Endothelial cell of umbilical vein (primary cell): Measurements from ENCODE around the gene BCOR. TPM values are rescaled to one million over a fixed set of nuclear protein-coding genes. Genes with fewer than 3 reads are reported as not detected.

ENCODE experiments used
- BruUV-seq: library from RNA; stranded (reverse); fragments of 400-500 nt; replicated peaks from 2 replicates; lab custom pipeline; 2021; lab: Mats Ljungman, UMichigan
- CTCF ChIA-PET: fragments of 300-600, 350-600 bp; sonication (Branson Sonifier 250); formaldehyde crosslinking; loops from one replicate; lab custom pipeline; 2021; ENCODE audit warnings: antibody characterized with exemption, inconsistent platforms; lab: Charles Lee
- POLR2A ChIA-PET: fragments of 300-600, 350-600 bp; sonication (Branson Sonifier 250); formaldehyde crosslinking; loops from one replicate; lab custom pipeline; 2021; ENCODE audit warnings: antibody characterized with exemption, inconsistent platforms; lab: Charles Lee
- DNase-seq: peaks from one replicate; pipeline ENCODE4 v3.0.0-alpha.2; 2011; ENCODE audit warnings: low read depth, low spot score
- FAIRE-seq: peaks from 2 replicates; lab custom pipeline; 2011; peaks lifted over from hg19 to GRCh38; lab: Jason Lieb, UNC
- H2AFZ ChIP-seq: 2 replicates; pipeline ENCODE4 v1.6.0; 2012; ENCODE audit warnings: low read depth, low read length, control low read depth, inconsistent platforms
- H3K27ac ChIP-seq: 2 replicates; pipeline ENCODE4 v1.5.1; 2011; ENCODE audit warnings: low read depth, mild to moderate bottlenecking, control low read depth, low read length, moderate library complexity; ENCODE audit not compliant: insufficient read depth
- H3K27me3 ChIP-seq, 2 experiments: 2 replicates each; pipeline versions ENCODE4 v1.6.0 to v1.6.1; 2011; ENCODE audit warnings: low read length in 2 of 2, mixed read lengths in 1 of 2; ENCODE audit not compliant: control insufficient read depth in 2 of 2, insufficient read depth in 2 of 2
- H3K36me3 ChIP-seq, 2 experiments: 2 replicates in 1 of 2; 3 replicates in 1 of 2; pipeline ENCODE4 v1.5.1; 2011; ENCODE audit warnings: low read length in 2 of 2, mild to moderate bottlenecking in 1 of 2, moderate library complexity in 1 of 2; ENCODE audit not compliant: control insufficient read depth in 2 of 2, insufficient read depth in 2 of 2; ENCODE audit errors: extremely low read depth in 1 of 2
- H3K4me1 ChIP-seq: 3 replicates; pipeline ENCODE4 v1.5.1; 2011; ENCODE audit warnings: mild to moderate bottlenecking, low read length; ENCODE audit not compliant: control insufficient read depth, insufficient read depth; ENCODE audit errors: extremely low read depth
- H3K4me2 ChIP-seq: 2 replicates; pipeline ENCODE4 v1.6.1; 2011; ENCODE audit warnings: low read length, control low read depth, mixed read lengths; ENCODE audit not compliant: insufficient read depth
- H3K4me3 ChIP-seq, 3 experiments: fragments of 200-600 bp in 1 of 3; sonication (generic), shearing (Covaris generic) in 1 of 3; replicated peaks in 1 of 3; 2 replicates each; pipeline ENCODE4 v1.5.1; 2011 to 2016; ENCODE audit warnings: control low read depth in 3 of 3, low read length in 3 of 3, mild to moderate bottlenecking in 2 of 3, inconsistent platforms in 1 of 3, low read depth in 1 of 3, moderate library complexity in 1 of 3; ENCODE audit not compliant: insufficient read depth in 1 of 3
- H3K79me2 ChIP-seq: 2 replicates; pipeline ENCODE4 v1.6.0; 2012; ENCODE audit warnings: low read length, inconsistent platforms; ENCODE audit not compliant: control insufficient read depth, insufficient read depth
- H3K9ac ChIP-seq: replicated peaks from 2 replicates; pipeline ENCODE3; 2011; ENCODE audit warnings: low read length, control low read depth; ENCODE audit not compliant: insufficient read depth; ENCODE audit errors: extremely low read depth
- H3K9me1 ChIP-seq: replicated peaks from 3 replicates; pipeline ENCODE4 v1.6.0; 2011; ENCODE audit warnings: mild to moderate bottlenecking, low read length; ENCODE audit not compliant: control insufficient read depth, insufficient read depth; ENCODE audit errors: extremely low read depth
- H3K9me3 ChIP-seq: replicated peaks from 2 replicates; pipeline ENCODE4 v1.5.1; 2012; ENCODE audit warnings: low read length, inconsistent platforms; ENCODE audit not compliant: control insufficient read depth, insufficient read depth
- H4K20me1 ChIP-seq: replicated peaks from 2 replicates; pipeline ENCODE3; 2011; ENCODE audit warnings: mild to moderate bottlenecking, low read length; ENCODE audit not compliant: control insufficient read depth, insufficient read depth; ENCODE audit errors: extremely low read depth
- EZH2 ChIP-seq: IDR thresholded peaks from 2 replicates; pipeline ENCODE4 v1.6.1; 2012; ENCODE audit warnings: borderline replicate concordance, low read depth, mild to moderate bottlenecking, moderate library complexity, low read length, inconsistent platforms; ENCODE audit not compliant: severe bottlenecking
- FOS ChIP-seq: IDR thresholded peaks from 2 replicates; pipeline ENCODE4 v1.6.1; 2011; ENCODE audit warnings: mild to moderate bottlenecking, low read length, moderate library complexity, borderline replicate concordance; ENCODE audit not compliant: insufficient read depth
- GATA2 ChIP-seq: IDR thresholded peaks from 2 replicates; pipeline ENCODE4 v1.7.0; 2011; ENCODE audit warnings: low read depth, mild to moderate bottlenecking, moderate library complexity, mixed read lengths, low read length; ENCODE audit not compliant: insufficient read length, insufficient read depth
- JUN ChIP-seq: IDR thresholded peaks from 2 replicates; pipeline ENCODE4 v1.6.1; 2011; ENCODE audit warnings: borderline replicate concordance, low read depth; ENCODE audit not compliant: insufficient read length, insufficient read depth
- MYC ChIP-seq: IDR thresholded peaks from one replicate; pipeline ENCODE4 v1.6.1; 2011; ENCODE audit warnings: mild to moderate bottlenecking, low read depth, low read length
- POLR2A ChIP-seq: IDR thresholded peaks from 2 replicates; pipeline ENCODE4 v1.6.1; 2012; ENCODE audit warnings: low read depth, mild to moderate bottlenecking, control low read depth, low read length
- POLR2AphosphoS5 ChIP-seq: IDR thresholded peaks from 2 replicates; pipeline ENCODE4 v1.6.1; 2012; ENCODE audit warnings: low read depth, mild to moderate bottlenecking, control low read depth, low read length, moderate library complexity; ENCODE audit not compliant: insufficient read depth
- dilution Hi-C: fragments of 300-500 bp; cut with MboI; formaldehyde crosslinking; loops from one replicate; pipeline ENCODE4 v1.15.0; 2019; ENCODE audit warnings: low sequenced_read_pairs; ENCODE audit not compliant: extremely low pct_ligation_motif_present
- intact Hi-C: fragments of 100-400 bp; cut with micrococcal nuclease; formaldehyde crosslinking; loops from one replicate; pipeline ENCODE4 v1.10.0; 2022
- polyA plus RNA-seq, 4 experiments: library from polyadenylated mRNA; depleted of rRNA in 3 of 4; stranded (reverse) in 3 of 4; unstranded in 1 of 4; fragments of >200 nt; gene quantifications; 2 replicates each; pipeline versions ENCODE4 v1.2.1 to v1.2.3, GENCODE V29; 2011 to 2012; ENCODE audit warnings: missing spikeins in 1 of 4
- total RNA-seq: library from RNA; stranded (reverse); gene quantifications from 2 replicates; pipeline ENCODE4 v1.2.3, GENCODE V29; 2021
- TF ChIP-seq, protein P1 (sequence below): IDR thresholded peaks from 2 replicates; pipeline ENCODE4 v1.6.1; 2011; ENCODE audit not compliant: insufficient read depth, insufficient read length
- TF ChIP-seq, protein P2 (sequence below), 2 donors: IDR thresholded peaks; 1 replicate in 1 of 2; 2 replicates in 1 of 2; pipeline ENCODE4 v1.5.1; 2011; ENCODE audit warnings: low read length in 2 of 2, mild to moderate bottlenecking in 2 of 2, moderate library complexity in 2 of 2, control low read depth in 1 of 2, inconsistent platforms in 1 of 2, low read depth in 1 of 2; ENCODE audit not compliant: insufficient read depth in 1 of 2; ENCODE audit errors: extremely low read depth in 1 of 2

Gene BCOR
- total and polyA plus RNA-seq, 2 donors (not counting 3 experiments of a cell fraction or from before 2014, with no cell fraction given), result 10.1 to 24.2 TPM

DNA sequence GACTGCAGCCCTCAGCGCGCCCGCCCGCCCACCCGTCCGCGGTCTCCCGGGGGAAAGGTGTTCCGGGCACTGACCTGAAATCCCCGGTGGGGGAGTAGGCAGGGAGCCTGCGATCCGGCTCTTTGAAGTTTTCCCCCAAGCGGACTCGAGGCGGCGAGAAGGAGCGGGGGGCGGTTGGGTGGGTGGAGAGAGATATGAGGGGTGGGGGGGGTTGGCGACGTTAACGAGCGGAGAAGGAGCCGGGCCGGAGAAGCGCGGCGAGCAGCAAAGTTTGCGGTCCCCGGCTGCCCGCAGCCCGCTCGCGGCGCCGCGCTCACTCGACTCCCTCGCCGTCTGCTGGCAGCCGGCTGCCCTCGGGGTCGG is 636 bp downstream of the BCOR start:
- DNase-seq, result no peak
- dilution Hi-C loops, result no loop called here

More for the DNA sequence above, 636 bp downstream of the BCOR start:
- TF ChIP-seq GATA2, result no peak
- TF ChIP-seq, protein P1, sequence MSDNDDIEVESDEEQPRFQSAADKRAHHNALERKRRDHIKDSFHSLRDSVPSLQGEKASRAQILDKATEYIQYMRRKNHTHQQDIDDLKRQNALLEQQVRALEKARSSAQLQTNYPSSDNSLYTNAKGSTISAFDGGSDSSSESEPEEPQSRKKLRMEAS, result no peak
- TF ChIP-seq MYC, result no peak
- TF ChIP-seq POLR2AphosphoS5, result no peak
- TF ChIP-seq POLR2A, result no peak
- TF ChIP-seq EZH2, result no peak
- TF ChIP-seq JUN, result no peak
- TF ChIP-seq, protein P2, sequence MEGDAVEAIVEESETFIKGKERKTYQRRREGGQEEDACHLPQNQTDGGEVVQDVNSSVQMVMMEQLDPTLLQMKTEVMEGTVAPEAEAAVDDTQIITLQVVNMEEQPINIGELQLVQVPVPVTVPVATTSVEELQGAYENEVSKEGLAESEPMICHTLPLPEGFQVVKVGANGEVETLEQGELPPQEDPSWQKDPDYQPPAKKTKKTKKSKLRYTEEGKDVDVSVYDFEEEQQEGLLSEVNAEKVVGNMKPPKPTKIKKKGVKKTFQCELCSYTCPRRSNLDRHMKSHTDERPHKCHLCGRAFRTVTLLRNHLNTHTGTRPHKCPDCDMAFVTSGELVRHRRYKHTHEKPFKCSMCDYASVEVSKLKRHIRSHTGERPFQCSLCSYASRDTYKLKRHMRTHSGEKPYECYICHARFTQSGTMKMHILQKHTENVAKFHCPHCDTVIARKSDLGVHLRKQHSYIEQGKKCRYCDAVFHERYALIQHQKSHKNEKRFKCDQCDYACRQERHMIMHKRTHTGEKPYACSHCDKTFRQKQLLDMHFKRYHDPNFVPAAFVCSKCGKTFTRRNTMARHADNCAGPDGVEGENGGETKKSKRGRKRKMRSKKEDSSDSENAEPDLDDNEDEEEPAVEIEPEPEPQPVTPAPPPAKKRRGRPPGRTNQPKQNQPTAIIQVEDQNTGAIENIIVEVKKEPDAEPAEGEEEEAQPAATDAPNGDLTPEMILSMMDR (IDR thresholded peaks at IDR 0.05; ENCODE audit: extremely low read depth in 1 of 2, insufficient read depth in 1 of 2, low read depth in 1 of 2, low read length in 2 of 2), result no peak
- no peak for TF ChIP-seq FOS
- H4K20me1 ChIP-seq, result no peaks in the 10 kb centered on the region
- H3K4me2 ChIP-seq, result no peak overlapping the region
- no TSS peak for BruUV-seq
- H3K27me3 ChIP-seq, result no peaks in the 10 kb centered on the region
- H3K9me1 ChIP-seq, result no peaks in the 10 kb centered on the region
- intact Hi-C loops, result loop anchor here (5.0 kb wide), 2 partner anchors 275 to 365 kb away; no protein-coding TSS in a partner anchor
- H3K4me3 ChIP-seq, result peak overlapping the region in 1 of 3 experiments; percentile 72
- peaks cover 12% of the 10 kb centered on the region for H3K4me1 ChIP-seq
- H3K27ac ChIP-seq, result no peak overlapping the region
- H3K9ac ChIP-seq, result peak overlapping the region; percentile 3
- no peaks in the 10 kb centered on the region for H3K9me3 ChIP-seq
- H2AFZ ChIP-seq, result no peak overlapping the region
- ChIA-PET POLR2A (interaction anchor here (0.6 to 0.9 kb wide), 2 partner anchors 11 to 1237 kb away, joined by 3 to 4 read pairs; partner anchors contain the start of gene DDX3X), CTCF (interaction anchor here (0.8 to 2.3 kb wide), 7 partner anchors 8 to 392 kb away, joined by 3 to 7 read pairs (median 5); no protein-coding TSS in a partner anchor)
- no peak for FAIRE-seq
- peaks cover 43% of the 10 kb centered on the region for H3K79me2 ChIP-seq
- no peaks in the 10 kb centered on the region for H3K36me3 ChIP-seq
